GM19452 (cell line): ENCODE data around the gene ASB6.
"Not testable (repeated sequence)": the region's sequence is repeated elsewhere in the genome, so short reads cannot be mapped to it uniquely, and the experiment has no call there.

Experiments used
- ATAC-seq: cut with Tn5 transposase; IDR thresholded peaks from one replicate; pipeline ENCODE4 v1.9.1; 2021; ENCODE audit not compliant: unreplicated experiment

Gene ASB6

GRCh38 chr9:129667850-129668249 lies 25.9 kb upstream of the ASB6 start:
- no peak for ATAC-seq

- ATAC-seq: no peak
These were observed 25.4 kb upstream of the ASB6 start for GRCh38 chr9:129667378-129667777.

- no peak for ATAC-seq
These were observed 24.6 kb upstream of the ASB6 start for GRCh38 chr9:129666575-129666974.

- ATAC-seq: no peak
These were observed 24.0 kb upstream of the ASB6 start for GRCh38 chr9:129665814-129666520.

GRCh38 chr9:129665389-129665775 lies 23.4 kb upstream of the ASB6 start, which contains the start of gene PRRX2:
PRRX2 (plus strand) TSS chr9:129665647; CDS start chr9:129665868, 221 bp downstream.
- no peak for ATAC-seq

DNA sequence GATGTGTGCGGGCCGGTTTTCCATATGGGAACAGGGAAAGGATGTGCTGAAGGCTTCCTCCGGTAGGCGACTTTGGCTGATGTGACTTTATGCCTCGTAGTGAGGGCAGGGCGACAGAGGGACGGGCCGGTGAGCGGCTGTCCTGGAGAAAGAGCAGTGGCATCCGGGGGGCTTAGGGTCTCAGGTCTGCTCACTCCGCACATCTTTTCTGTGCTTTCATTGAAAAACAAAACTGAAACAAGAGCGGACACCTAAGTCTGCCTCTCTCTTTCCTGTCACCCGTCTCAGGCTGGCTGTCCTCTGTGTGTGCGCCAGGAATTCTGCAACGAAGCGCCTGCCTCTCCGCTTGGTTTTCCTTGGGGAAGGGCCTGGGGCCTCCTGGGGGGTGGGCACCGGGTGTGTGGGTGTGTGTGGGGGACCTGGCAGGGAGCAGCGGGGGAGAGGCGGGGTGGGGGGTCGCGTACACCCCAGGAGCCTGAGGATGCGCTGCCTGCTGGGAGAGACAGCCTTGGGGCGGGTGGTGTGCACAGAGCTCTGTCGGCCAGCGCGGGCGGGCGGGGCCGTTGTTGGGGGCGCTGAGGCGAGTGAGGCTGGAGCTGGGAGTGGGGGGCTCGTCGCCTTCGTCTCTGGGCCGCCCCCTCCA lies 22.9 kb upstream of the ASB6 start:
- no peak for ATAC-seq

DNA sequence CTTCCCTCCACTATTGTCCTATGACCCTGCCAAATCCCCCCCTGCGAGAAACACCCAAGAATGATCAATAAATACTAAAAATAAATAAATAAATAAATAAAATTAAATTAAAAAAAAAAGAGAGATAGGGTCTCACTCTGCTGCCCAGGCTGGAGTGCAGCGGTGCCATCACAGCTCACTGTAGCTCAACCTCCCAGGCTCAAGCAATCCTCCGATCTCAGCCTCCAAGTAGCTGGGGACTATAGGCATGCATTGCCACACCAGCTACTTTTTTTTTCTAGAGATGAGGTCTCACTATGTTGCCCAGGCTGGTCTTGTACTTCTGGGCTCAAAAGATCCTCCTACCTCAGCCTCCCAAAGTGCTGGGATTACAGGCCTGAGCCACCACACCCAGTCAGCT lies 20.3 kb upstream of the ASB6 start:
- not testable (repeated sequence) for ATAC-seq

DNA sequence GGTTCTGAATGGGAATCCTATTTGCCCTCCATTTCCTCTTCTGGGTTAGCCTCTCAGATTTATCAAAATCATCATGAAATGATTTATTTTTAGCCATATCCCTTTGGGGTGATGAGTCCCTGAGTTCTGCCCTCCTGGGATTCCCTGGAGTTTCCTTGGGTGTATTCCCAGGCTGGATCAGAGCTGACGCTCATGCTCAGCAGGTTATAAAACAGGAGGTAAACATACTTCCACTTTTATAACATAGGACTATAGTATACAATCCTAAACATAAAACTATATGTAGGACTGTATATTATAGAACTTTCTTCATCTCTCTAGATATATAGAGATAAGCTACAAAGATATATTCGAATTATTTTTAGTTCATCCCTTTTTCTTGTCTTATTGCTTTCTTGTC lies 19.1 kb upstream of the ASB6 start:
- ATAC-seq: no peak

DNA sequence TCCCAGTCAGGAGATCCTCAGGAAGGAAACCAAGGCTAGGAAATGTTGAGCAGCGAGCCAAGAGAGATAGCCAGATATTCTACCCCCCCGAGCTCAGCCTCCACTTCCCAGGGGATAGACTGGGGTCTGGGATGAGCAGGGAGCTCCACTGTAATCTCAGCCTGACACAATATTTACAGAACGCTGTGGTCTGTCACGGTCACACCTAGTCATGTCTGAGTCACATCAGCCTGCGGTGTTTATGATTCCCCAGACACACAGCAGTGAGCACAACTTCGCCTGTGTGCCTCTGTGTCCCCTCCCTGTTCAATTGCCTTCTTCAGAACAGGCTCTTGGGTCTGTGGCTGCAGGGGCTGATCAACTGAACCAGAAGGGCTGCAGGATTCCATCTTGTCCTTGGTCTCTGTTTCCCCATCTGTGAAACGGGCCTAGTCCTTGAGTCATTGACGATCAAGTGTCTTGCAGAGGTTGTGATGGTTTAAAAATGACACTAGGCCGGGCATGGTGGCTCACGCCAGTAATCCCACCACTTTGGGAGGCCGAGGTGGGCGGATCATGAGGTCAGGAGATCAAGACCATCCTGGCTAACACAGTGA lies 14.9 kb upstream of the ASB6 start:
- no peak for ATAC-seq

- ATAC-seq: no peak
These were observed 13.7 kb upstream of the ASB6 start for GRCh38 chr9:129655696-129656095.

- ATAC-seq: no peak
These were observed 13.2 kb upstream of the ASB6 start for GRCh38 chr9:129655154-129655553.

DNA sequence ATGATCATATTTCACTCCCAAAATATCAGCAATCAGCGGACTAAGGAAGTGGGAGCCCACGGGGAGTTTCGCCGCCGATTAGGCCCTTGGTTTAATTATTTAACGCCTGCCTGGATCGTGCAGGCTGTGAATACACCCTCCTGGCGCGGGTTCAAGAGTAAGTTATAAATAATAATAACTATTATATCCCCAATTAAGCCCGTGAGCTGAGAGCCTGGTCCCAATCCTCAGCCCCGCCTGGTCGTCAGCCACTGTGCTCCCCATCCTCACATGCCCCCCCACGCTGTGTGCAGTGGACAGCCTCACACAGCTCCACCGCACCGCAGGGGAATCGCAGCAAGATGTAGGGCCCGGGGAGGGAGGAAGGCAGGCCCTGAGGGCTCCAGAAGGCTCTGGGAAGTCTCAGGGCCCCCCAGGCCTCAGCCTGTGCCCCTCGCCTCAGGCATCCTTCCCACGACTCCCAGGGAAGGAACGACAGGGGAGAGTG lies 12.6 kb upstream of the ASB6 start:
- no peak for ATAC-seq

- ATAC-seq: no peak
These were observed 12.0 kb upstream of the ASB6 start for GRCh38 chr9:129653823-129654553.

- ATAC-seq: no peak
These were observed 8.8 kb upstream of the ASB6 start for GRCh38 chr9:129650680-129651235.

DNA sequence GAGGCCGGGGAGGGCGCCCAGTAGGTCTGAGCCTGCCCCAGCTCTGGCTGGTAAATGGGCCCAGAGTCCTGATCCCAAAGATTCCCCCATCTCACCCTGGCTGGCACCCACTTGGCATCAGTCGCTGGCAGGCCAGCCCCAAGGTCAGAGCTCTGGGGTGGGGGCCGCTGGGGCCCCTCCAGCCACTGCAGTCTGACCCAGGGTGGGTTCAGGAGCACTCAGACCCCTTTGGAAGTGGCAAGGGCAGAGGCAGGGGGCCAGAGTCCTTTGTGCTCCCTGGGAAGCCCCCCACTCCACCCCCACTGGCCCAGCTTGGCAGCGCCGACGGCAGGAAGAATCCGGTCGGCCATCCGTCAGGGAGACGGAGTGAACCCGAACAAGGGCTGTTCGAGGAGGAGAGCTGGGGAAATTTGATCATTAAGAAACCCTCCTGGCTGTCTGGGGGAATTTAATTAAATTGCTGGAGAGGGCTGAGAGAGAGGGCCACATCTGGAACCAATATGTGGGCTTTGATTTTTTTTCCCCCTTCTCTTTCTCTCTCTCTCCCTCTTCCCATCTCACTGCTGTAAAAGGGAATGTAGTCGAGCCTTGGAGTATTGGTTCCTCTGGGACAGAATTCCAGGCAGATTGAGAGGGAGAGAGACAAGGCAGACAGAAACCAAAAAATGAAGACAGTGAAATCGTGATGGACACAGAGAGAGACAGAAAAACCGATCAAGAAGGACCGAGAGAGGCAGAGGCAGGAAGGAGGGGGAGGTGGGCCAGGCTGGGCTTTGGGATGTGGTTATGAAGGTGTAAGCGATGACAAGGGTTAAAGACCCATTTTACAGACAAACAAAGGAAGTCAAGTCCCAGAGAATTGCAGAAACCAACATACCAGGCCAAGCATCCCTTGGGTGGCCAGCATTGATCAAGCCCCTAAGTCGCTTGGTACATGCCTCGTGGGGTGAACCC lies 8.1 kb upstream of the ASB6 start:
- no peak for ATAC-seq

DNA sequence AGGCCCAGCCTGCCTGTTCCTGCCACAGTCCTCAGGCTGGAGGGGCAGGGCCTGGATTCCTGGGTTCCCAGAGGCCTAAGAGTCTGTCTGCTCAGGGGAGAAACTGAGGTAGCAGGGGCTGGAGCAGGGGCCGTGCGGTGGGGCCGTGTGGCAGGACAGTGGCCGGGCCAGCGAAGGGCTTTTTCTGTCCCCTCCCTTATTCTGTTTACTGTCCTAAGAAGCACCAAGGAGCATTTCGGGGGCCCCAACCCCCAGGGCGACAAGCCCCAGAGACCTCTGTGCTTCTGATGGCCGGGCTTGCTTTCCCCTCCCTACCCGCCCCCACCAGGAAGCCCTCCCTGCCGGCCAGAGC lies 6.8 kb upstream of the ASB6 start:
- no peak for ATAC-seq

DNA sequence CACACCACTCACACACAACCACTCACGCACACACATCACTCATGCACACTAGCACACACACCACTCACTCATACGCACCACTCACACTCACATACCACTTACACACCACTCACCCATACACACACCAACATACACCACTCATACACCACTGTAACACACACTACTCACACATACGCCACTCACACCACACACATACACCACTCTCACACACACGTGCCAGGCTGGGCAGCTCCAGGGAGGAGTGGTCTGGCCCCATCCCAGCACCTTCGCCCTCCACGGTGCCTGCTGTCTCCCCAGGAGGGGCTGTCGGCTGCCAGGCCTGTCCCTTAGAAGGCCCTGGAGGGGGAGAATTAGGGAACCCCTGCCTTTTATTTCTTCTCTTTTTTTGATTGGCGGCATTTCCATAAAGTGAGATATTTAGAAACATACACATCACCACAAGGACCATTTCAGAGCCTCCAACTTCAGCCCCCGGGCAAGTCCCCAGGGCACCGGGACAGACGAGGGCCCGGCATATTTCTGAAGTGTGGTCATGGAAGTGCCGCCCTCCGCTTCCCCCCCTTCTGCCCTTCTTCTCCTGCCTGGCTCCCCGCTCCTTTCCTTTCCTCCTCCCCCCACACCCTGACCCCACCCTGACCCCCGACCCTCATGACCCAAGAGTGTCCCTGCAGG lies 6.3 kb upstream of the ASB6 start:
- no peak for ATAC-seq

GRCh38 chr9:129647635-129648034 lies 5.7 kb upstream of the ASB6 start:
- no peak for ATAC-seq

GRCh38 chr9:129646654-129647053 lies 4.7 kb upstream of the ASB6 start:
- ATAC-seq: no peak

DNA sequence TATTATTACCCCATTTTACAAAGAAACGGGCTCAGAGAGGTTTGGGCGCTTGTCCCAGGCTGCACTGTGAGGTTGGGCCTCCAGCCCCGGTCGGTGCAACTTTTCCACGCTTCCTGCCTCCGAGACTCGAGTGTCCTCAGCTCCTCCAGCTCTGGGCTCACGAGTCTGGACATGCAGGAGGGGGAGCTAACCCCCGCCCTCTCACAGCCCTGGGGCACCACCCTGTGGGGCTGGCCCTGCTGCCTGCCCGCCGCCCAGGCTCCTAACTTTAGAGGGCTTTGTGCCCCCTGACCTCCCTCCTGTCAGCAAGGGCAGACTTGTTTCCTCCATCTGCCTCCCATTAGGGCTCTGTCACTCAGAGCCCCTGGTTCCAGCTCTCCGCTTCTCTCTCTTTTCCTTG lies 4.3 kb upstream of the ASB6 start:
- no peak for ATAC-seq
